CMK (cell line): ENCODE data around the gene ADAMTS1.

Experiments
- DNase-seq: peaks from one replicate; pipeline ENCODE4 v3.0.0-alpha.2; 2010; ENCODE audit warnings: low read depth

Gene ADAMTS1

GRCh38 chr21:26812173-26812572 is 33.0 kb downstream of the ADAMTS1 start:
- no peak for DNase-seq

- no peak for DNase-seq
These were observed 33.7 kb downstream of the ADAMTS1 start for GRCh38 chr21:26811482-26811881.

GRCh38 chr21:26810676-26811415 is 34.4 kb downstream of the ADAMTS1 start:
- DNase-seq = no peak

GRCh38 chr21:26810266-26810665 is 34.9 kb downstream of the ADAMTS1 start:
- no peak for DNase-seq

- DNase-seq = no peak
These were observed 35.5 kb downstream of the ADAMTS1 start for GRCh38 chr21:26809745-26810144.

GRCh38 chr21:26806801-26807295 is 38.4 kb downstream of the ADAMTS1 start:
- no peak for DNase-seq

- no peak for DNase-seq
These were observed 40.2 kb downstream of the ADAMTS1 start for GRCh38 chr21:26804895-26805609.

GRCh38 chr21:26801498-26801897 is 43.7 kb downstream of the ADAMTS1 start:
- DNase-seq = no peak

GRCh38 chr21:26800970-26801431 is 44.2 kb downstream of the ADAMTS1 start:
- DNase-seq = no peak

GRCh38 chr21:26800455-26800854 is 44.8 kb downstream of the ADAMTS1 start:
- DNase-seq = no peak

- DNase-seq = no peak
These were observed 45.2 kb downstream of the ADAMTS1 start for GRCh38 chr21:26800001-26800400.

GRCh38 chr21:26798856-26799751 is 46.1 kb downstream of the ADAMTS1 start:
- DNase-seq = no peak

- no peak for DNase-seq
These were observed 47.2 kb downstream of the ADAMTS1 start for GRCh38 chr21:26797878-26798456.

GRCh38 chr21:26795866-26796329 is 49.3 kb downstream of the ADAMTS1 start:
- no peak for DNase-seq

- DNase-seq = no peak
These were observed 49.8 kb downstream of the ADAMTS1 start for GRCh38 chr21:26795412-26795805.

- no peak for DNase-seq
These were observed 50.4 kb downstream of the ADAMTS1 start for GRCh38 chr21:26794597-26795411.

GRCh38 chr21:26790296-26790695 is 54.9 kb downstream of the ADAMTS1 start:
- DNase-seq = no peak

- DNase-seq = no peak
These were observed 56.4 kb downstream of the ADAMTS1 start for GRCh38 chr21:26788790-26789189.
